Measurements from ENCODE around the gene RPL12. TPM values are rescaled to one million over a fixed set of nuclear protein-coding genes. Genes with fewer than 3 reads are reported as not detected.
A peak's percentile ranks its signal among the peaks of the same experiment; 100 is the strongest.
"Not testable (repeated sequence)": the region's sequence is repeated elsewhere in the genome, so short reads cannot be mapped to it uniquely, and the experiment has no call there.

RPL12 gene
- polyA plus RNA-seq, 1 donor: 1,367 TPM

DNA sequence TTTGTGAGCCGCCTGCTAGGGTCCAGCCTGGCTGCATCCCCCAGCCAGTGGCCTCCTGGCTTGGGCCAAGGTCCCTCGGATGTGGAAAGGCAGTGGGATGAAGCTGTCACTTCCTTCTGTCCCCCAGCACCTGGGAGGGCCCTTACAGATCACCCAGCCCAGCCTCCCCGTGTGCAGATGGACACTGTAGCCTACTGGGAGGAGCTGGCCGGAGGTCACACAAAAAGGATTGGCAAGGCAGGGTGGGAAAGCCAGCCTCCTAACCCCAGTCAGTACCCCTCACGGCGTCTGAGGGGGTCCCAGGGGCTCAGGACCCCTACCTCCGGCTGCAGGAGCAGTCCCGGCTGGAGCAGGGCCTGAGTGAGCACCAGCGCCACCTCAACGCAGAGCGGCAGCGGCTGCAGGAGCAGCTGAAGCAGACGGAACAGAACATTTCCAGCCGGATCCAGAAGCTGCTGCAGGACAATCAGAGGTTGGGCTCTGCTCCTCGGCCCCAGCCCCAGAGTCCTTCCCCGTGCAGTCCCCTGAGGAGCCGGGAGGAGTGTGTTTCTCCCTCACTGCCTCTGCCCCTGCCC lies 28.4 kb upstream of the RPL12 start:
- DNase-seq: no peak

- no peak for DNase-seq
These were observed 23.4 kb upstream of the RPL12 start for GRCh38 chr9:127474592-127474991.

- no peak for DNase-seq
These were observed 22.7 kb upstream of the RPL12 start for GRCh38 chr9:127473932-127474331.

DNA sequence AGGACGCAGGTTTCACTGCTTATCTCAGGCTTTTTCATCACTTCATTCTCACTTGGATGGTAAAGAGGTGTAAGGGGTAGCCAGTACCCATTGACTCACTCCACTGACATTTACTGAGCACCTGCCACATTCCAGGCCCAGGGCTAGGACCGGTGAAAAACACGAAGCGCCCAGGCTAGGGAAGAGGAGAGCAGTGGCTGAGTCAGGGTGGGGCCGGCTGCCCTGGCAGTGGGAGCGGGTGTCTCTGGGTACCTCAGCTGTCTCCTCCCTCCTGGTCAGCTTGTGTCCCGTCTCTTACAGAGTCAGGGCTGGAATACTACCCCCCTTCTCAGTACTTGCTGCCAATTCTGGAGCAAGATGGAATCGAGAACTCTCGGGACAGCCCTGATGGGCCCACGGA lies 22.3 kb upstream of the RPL12 start:
- DNase-seq: no peak

- no peak for DNase-seq
These were observed 19.5 kb upstream of the RPL12 start for GRCh38 chr9:127470662-127471061.

DNA sequence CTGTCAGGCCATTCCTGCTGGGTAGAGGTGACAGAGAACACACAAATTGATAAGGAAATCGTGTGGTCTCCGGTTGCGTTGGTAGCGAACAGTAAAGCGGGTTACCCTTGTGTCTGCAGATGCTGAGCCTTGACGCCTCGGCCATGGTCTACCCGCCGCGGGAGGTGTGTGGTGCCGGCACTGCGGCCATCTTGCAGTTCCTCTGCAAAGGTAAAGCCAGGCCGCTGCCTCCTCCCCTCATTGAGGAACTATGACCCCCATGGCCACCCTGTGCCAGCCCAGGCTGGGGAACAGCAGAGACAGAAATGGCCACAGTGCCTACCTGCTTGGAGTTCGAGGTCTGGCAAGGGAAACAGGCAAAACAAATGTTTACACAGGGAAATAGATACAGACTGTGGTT lies 16.4 kb upstream of the RPL12 start:
- no peak for DNase-seq

DNA sequence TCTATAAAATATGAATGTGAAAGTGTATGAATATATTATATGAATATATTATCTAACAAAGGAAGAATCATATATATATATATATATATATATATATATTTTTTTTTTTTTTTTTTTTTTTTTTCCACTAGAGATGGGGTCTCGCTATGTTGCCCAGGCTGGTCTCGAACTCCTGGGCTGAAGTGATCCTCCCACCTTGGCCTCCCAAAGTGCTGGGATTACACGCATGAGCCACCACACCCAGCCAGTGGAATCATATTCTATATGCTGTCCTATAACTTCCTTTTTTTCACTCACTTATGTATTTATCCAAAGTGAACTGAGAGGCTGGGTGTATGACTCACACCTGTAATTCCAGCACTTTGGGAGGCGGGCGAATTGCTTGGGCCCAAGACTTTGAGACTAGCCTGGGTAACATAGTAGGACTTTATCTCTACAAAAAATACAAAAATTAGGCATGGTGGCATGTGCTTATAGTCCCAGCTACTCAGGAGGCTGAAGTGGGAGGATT lies 15.3 kb upstream of the RPL12 start:
- DNase-seq: not testable (repeated sequence)

DNA sequence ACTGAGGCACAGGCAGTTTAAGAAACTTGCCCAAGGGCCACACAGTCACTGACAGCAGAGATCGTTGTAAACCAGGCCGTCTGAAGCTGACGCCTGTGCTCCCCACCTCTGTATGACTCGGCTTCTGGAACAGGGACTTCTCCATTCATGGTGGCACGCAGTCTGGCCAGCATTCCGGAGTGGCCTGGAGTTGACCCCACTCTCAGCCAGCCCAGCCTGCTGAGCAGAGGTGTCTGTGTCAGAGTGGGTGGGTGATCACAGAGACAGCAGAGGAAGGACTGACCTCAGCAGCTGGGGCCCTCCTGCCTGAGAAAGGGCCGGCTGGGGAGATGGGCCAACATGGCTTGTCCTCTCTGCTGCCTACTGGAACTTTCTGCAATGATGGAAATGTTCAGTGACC lies 12.7 kb upstream of the RPL12 start:
- no peak for DNase-seq

GRCh38 chr9:127463382-127463781 lies 12.2 kb upstream of the RPL12 start:
- no peak for DNase-seq

DNA sequence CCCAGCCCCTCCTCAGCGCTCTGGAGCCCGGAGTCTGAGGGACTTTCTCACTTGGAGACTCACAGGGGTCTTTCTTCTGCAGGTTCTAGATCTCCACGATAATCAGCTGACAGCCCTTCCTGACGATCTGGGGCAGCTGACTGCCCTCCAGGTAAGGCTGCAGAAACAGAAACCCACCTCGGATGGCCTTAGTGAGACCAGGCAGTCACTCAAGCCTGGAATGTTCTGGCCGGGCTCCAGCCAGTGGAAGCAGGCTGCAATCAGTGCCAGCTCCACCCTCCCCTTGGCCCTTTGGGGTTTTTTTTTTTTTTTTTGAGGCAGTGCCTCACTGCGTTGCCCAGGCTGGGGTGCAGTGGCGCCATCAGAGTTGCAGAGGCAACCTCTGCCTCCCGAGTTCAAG lies 7.7 kb upstream of the RPL12 start:
- DNase-seq: no peak

DNA sequence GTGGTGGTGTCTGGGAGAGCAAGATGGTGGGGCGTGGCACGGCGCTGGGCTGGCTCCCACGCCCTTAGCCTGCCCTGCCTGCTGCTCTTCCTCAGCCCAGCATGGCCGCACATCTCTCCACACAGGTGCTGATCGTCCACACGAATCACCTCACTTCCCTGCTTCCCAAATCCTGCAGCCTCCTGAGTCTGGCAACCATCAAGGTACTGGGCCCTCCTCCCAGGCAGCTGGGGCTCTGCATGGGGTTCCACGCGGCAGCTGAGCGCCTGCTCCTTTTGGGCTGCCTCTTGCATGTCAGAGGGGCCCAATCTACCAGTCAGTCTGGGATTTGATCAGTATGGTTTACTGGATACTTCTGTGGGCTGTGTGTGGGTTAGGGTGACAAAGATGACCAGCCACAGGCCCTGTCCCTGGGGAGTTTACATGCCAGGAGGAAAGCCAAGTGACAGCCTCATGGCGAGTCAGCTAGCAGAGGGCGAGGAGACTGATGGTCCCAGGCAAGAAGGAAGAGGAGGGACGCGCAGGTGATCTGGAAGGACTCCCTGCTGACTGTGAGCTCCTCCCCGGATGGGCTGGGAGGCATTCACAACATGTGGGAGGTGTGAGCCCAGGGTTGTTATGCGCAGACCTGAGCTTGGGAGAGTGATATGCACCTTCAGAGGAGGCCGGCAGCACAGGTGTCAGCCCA lies 6.1 kb upstream of the RPL12 start:
- DNase-seq: no peak

DNA sequence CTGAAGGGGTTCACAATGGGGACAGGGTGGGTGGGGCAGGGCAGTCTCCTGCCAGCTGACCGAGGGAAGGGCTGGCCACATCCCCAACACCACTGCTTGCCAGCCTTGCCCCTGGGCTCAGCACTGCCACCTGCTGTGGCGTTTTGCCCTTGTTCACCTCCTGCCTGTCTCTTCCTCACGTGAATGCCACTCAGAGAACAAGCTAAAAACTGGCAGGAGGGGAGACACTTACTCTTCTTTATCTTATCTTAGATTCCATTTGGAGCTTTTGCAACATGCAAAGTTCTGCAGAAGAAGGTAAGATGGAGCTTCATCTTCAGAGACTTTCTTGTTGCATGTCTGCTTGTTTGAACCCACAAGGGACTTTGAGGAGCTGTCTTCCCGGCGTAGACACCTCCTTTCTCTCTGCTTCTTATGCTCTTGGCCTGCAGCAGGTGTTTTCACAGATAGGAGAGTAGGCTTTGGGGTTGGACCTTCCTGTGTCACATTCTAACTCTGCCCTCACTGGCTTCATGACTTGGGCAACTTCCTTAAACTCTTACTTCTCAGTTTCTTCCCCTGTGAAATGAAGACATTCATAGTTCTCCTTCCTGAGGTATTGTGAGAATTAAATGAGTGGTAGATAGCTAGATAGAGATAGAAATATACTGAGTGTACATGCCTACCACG lies 4.3 kb upstream of the RPL12 start:
- DNase-seq: no peak

GRCh38 chr9:127452691-127453090 lies 1.5 kb upstream of the RPL12 start:
- DNase-seq: no peak

DNA sequence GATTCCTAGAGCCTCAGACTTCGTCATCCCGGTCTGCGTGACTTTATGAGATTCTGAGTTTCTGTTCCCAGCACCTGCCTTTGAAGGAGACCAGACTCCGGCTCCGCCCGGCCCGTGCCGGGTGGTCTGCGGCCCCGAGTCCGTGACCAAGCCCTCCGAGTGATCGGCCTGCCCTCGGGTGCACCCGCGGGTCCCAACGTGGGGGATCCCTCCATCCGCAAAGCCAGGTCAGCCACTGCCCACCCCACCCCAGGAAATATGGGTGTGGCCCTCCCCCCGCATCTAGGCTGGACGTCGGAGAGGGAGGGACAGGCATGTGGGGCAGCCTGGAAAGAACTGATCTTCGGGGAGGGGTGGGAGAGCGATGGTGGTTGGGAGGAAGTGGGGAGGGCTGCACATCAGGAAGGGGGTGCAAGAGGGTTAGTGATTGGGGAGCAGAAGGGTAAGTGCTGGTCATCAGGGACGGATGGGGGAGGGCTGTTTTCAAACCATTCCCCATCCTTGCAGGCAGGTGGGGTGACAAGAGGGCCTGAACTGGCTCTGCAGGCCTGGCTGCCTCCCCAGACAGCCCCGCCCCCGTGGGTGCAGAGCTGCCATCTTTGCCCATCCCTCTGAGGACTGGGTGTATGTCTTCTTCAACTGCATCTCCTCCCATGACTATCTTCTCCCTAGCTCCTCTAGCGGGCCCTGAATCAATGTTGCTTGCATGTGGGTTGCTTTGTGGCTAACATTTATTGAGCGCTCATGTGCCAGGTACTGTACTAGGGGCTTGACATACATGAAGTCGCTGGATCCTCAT lies 851 bp upstream of the RPL12 start:
- DNase-seq: peak; percentile 53

GRCh38 chr9:127451608-127451857 lies 327 bp upstream of the RPL12 start:
- no peak for DNase-seq

GRCh38 chr9:127450243-127450760 lies 904 bp downstream of the RPL12 start:
- DNase-seq: no peak

DNA sequence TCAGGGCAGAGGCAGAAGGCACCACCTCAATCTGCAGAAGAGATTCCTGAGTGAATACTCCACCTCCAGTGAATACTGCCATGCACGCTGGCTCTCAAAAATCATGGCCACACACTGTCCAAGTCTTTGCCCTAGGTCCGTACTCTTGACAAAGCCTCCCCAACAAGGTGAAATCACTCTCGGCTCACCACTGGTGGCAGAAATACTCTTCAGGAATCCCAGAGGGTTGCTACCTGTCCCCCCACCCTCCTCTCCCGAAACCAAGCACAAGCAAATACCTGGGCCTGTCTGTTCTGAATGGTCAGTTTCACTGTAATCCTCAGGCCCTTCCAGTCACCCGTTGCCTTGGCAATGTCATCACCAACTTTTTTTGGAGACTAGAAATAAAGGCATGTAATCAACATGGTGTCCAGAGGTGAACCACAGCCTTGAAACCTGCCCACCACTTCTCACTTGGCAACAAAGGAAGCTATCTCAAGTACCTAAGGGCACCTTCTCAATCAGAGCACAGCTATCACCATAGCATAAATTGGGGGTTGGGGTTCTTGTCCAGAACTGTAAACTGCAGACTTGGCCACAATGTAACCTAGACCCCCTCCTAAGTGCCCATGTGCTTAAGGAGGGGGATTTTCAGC lies 1.8 kb downstream of the RPL12 start:
- DNase-seq: no peak

DNA sequence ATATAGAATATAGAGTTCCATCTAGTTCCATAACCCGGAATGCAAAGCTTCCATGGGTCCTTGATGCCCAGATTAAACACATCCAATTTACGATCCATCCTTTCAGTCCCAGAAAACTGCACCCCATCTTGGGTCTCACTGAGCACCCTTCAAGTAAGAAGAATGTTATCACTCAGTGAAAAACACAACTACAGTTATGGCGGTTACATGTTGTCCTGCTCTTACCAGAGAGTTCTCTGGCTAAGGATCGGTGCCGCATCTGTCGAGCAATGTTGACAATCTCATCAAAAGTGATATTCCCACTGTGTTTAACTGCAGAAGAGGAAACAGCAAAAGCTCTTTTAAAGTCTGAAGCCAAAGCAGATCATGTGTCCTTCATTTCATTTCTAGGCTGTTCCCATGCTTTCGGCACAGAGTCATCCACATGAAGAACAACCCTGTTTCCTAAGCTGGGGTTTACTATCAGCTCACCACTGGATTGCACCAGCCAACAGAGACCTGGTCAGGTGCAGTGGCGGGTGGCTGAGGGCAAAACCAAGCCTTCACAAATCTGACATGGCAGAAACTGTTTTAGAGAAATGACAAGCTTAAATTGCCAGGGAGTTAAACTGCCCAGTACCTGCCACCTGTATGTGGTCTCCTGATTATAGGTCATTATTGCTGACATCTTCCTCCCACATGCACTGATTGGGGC lies 2.9 kb downstream of the RPL12 start:
- DNase-seq: no peak

- DNase-seq: no peak
These were observed 3.6 kb downstream of the RPL12 start for GRCh38 chr9:127447416-127448111.

DNA sequence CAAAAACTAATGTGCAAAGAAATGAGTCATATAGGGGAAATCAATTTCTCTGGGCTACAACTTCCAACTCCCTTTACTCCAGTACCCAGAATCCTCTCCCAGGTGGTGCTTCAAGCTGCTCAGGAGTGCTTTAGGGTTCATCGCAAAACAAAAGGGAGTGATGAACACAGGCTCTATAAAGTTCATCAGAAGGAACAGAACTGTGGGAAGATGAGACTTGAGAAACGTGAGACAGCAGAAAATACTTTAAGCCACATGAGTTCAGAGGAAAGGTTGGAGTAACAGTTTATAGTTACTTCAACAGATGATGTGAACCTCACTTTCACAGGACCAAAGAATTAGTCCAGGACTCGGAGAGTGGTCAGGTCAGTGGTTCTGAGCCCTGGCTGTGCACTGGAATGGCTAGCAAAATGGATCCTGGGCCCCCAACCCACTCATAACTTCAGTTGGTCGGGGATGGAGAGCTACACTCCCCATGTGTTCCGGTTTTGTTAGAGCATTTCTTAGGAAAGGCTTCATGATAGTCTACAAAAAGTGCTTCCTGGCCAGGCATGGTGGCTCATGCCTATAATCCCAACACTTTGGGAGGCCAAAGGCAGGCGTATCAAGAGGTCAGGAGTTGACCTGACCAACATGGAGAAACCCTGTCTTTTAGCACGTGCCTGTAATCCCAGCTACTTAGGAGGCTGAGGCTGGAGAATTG lies 4.3 kb downstream of the RPL12 start:
- DNase-seq: no peak
